Measurements from ENCODE around the gene SEMA3D.

SEMA3D gene

GRCh38 chr7:85186521-85187241, at the start of gene SEMA3D:
SEMA3D (minus strand) TSS chr7:85187056; CDS start chr7:85121891, 65,165 bp downstream.
- peak; percentile 85 for TF ChIP-seq CTCF (IDR thresholded peaks at IDR 0.05)
- Mint-ChIP-seq H3K27me3 (ENCODE audit: low read depth, poor library complexity) (peaks cover 26% of the 10 kb centered on the region), H3K27ac (peak within 1 kb of the TSS; percentile 93), H3K9me3 (no peaks in the 10 kb centered on the region), H3K4me3 (peak within 1 kb of the TSS; percentile 95), H3K4me1 (peaks cover 58% of the 10 kb centered on the region), H3K36me3 (ENCODE audit: low read depth) (peaks cover 26% of the 10 kb centered on the region)
- DNase-seq = peak; percentile 87

GRCh38 chr7:85234730-85235129, 47.9 kb upstream of the SEMA3D start:
- Mint-ChIP-seq H3K36me3 (ENCODE audit: low read depth) (no peaks in the 10 kb centered on the region), H3K4me3 (no peak overlapping the region), H3K27ac (no peak overlapping the region), H3K9me3 (no peaks in the 10 kb centered on the region), H3K4me1 (peaks cover 6% of the 10 kb centered on the region), H3K27me3 (ENCODE audit: low read depth, poor library complexity) (no peaks in the 10 kb centered on the region)
- no peak for DNase-seq
- TF ChIP-seq CTCF (IDR thresholded peaks at IDR 0.05) = no peak

GRCh38 chr7:85232068-85232467, 45.2 kb upstream of the SEMA3D start:
- H3K36me3 Mint-ChIP-seq (ENCODE audit: low read depth) = no peaks in the 10 kb centered on the region
- H3K27ac Mint-ChIP-seq = no peak overlapping the region
- no peak for DNase-seq
- TF ChIP-seq CTCF (IDR thresholded peaks at IDR 0.05) = no peak
- no peak overlapping the region for H3K4me3 Mint-ChIP-seq
- peaks cover 6% of the 10 kb centered on the region for H3K4me1 Mint-ChIP-seq
- no peaks in the 10 kb centered on the region for H3K9me3 Mint-ChIP-seq
- no peaks in the 10 kb centered on the region for H3K27me3 Mint-ChIP-seq (ENCODE audit: low read depth, poor library complexity)

GRCh38 chr7:85230623-85231022, 43.8 kb upstream of the SEMA3D start:
- TF ChIP-seq CTCF (IDR thresholded peaks at IDR 0.05) = no peak
- no peaks in the 10 kb centered on the region for H3K27me3 Mint-ChIP-seq (ENCODE audit: low read depth, poor library complexity)
- H3K9me3 Mint-ChIP-seq = no peaks in the 10 kb centered on the region
- DNase-seq = no peak
- no peak overlapping the region for H3K4me3 Mint-ChIP-seq
- no peaks in the 10 kb centered on the region for H3K36me3 Mint-ChIP-seq (ENCODE audit: low read depth)
- H3K27ac Mint-ChIP-seq = peak overlapping the region; percentile 17
- H3K4me1 Mint-ChIP-seq = peaks cover 6% of the 10 kb centered on the region

- Mint-ChIP-seq H3K9me3 (no peaks in the 10 kb centered on the region), H3K27ac (no peak overlapping the region), H3K4me1 (peaks cover 6% of the 10 kb centered on the region), H3K27me3 (ENCODE audit: low read depth, poor library complexity) (no peaks in the 10 kb centered on the region), H3K36me3 (ENCODE audit: low read depth) (no peaks in the 10 kb centered on the region), H3K4me3 (no peak overlapping the region)
- no peak for DNase-seq
- no peak for TF ChIP-seq CTCF (IDR thresholded peaks at IDR 0.05)
These were observed 42.7 kb upstream of the SEMA3D start for GRCh38 chr7:85229544-85229943.
